ENCODE data around the gene ATF5.

GRCh38 chr19:49894879-49895565 lies 34.0 kb upstream of the ATF5 start:
- TF ChIP-seq POLR2A (IDR thresholded peaks at IDR 0.05): no peak
- no peak for TF ChIP-seq CTCF (IDR thresholded peaks at IDR 0.05)
- no peak for TF ChIP-seq EP300 (IDR thresholded peaks at IDR 0.05)

All from ovary (tissue), 3 donors.